OCI-LY1 (cell line): ENCODE results near the gene ADAM8.
A peak's percentile ranks its signal among the peaks of the same experiment; 100 is the strongest.

Experiments
- H2AFZ ChIP-seq: fragments of 200-600 bp; sonication (generic), shearing (Covaris generic); 2 replicates; pipeline ENCODE4 v1.6.0; 2014; ENCODE audit warnings: antibody characterized with exemption, mild to moderate bottlenecking, low read length
- H3F3A ChIP-seq: fragments of 200-600 bp; sonication (generic), shearing (Covaris generic); 2 replicates; pipeline ENCODE4 v1.6.0; 2014; ENCODE audit warnings: mild to moderate bottlenecking, antibody characterized with exemption, low read length, moderate library complexity; ENCODE audit not compliant: insufficient read depth
- H3K27ac ChIP-seq: fragments of 200-600 bp; sonication (generic); 2 replicates; pipeline ENCODE4 v1.5.1; 2014; ENCODE audit warnings: low read length, mixed run types, mild to moderate bottlenecking, low read depth; ENCODE audit not compliant: poor library complexity, severe bottlenecking
- H3K27me3 ChIP-seq: fragments of 200-600 bp; sonication (generic); 2 replicates; pipeline ENCODE4 v1.6.0; 2014; ENCODE audit warnings: antibody characterized with exemption, mild to moderate bottlenecking, low read length, moderate library complexity; ENCODE audit not compliant: insufficient read depth
- H3K36me3 ChIP-seq: fragments of 200-600 bp; sonication (generic); 2 replicates; pipeline ENCODE4 v1.6.1; 2014; ENCODE audit warnings: mild to moderate bottlenecking, antibody characterized with exemption, low read length, moderate library complexity, mixed read lengths; ENCODE audit not compliant: insufficient read depth
- H3K4me1 ChIP-seq: fragments of 200-600 bp; sonication (generic); 2 replicates; pipeline ENCODE4 v1.5.1; 2014; ENCODE audit warnings: mild to moderate bottlenecking, low read length, moderate library complexity; ENCODE audit not compliant: insufficient read depth, severe bottlenecking
- H3K4me2 ChIP-seq: fragments of 200-600 bp; sonication (generic), shearing (Covaris generic); 2 replicates; pipeline ENCODE4 v1.6.1; 2014; ENCODE audit warnings: low read length
- H3K4me3 ChIP-seq: fragments of 200-600 bp; sonication (generic); 2 replicates; pipeline ENCODE4 v1.5.1; 2014; ENCODE audit warnings: low read length, low read depth, mild to moderate bottlenecking, mixed read lengths; ENCODE audit not compliant: poor library complexity, severe bottlenecking
- H3K79me2 ChIP-seq: fragments of 200-600 bp; shearing (Covaris generic); 2 replicates; pipeline ENCODE4 v1.6.1; 2016; ENCODE audit warnings: mixed run types, low read length, mixed read lengths; ENCODE audit not compliant: insufficient read depth
- H3K9ac ChIP-seq: fragments of 200-600 bp; sonication (generic), shearing (Covaris generic); 2 replicates; pipeline ENCODE4 v1.6.1; 2014; ENCODE audit warnings: mild to moderate bottlenecking, low read length, mixed read lengths
- H3K9me2 ChIP-seq: fragments of 200-600 bp; sonication (generic), shearing (Covaris generic); 2 replicates; pipeline ENCODE4 v1.6.1; 2014; ENCODE audit warnings: low read depth, mild to moderate bottlenecking, low read length, mixed read lengths
- H3K9me3 ChIP-seq: fragments of 200-600 bp; shearing (Covaris generic); 2 replicates; pipeline ENCODE4 v1.6.1; 2014; ENCODE audit warnings: low read length, mixed read lengths
- H4K20me1 ChIP-seq: fragments of 200-600 bp; sonication (generic), shearing (Covaris generic); 2 replicates; pipeline ENCODE4 v1.6.0; 2016; ENCODE audit warnings: mild to moderate bottlenecking, low read length; ENCODE audit not compliant: insufficient read depth
- CTCF ChIP-seq: fragments of 200-600 bp; sonication (generic), shearing (Covaris generic); IDR thresholded peaks from 2 replicates; pipeline ENCODE4 v1.5.1; 2017; ENCODE audit warnings: mild to moderate bottlenecking, antibody characterized with exemption, low read length, moderate library complexity, mixed read lengths
- EZH2 ChIP-seq: fragments of 200-600 bp; sonication (generic), shearing (Covaris generic); IDR thresholded peaks from 2 replicates; pipeline ENCODE4 v1.8.0; 2017; ENCODE audit warnings: borderline replicate concordance, mixed run types, mild to moderate bottlenecking, antibody characterized with exemption, low read length, moderate library complexity, mixed read lengths

Gene ADAM8

DNA sequence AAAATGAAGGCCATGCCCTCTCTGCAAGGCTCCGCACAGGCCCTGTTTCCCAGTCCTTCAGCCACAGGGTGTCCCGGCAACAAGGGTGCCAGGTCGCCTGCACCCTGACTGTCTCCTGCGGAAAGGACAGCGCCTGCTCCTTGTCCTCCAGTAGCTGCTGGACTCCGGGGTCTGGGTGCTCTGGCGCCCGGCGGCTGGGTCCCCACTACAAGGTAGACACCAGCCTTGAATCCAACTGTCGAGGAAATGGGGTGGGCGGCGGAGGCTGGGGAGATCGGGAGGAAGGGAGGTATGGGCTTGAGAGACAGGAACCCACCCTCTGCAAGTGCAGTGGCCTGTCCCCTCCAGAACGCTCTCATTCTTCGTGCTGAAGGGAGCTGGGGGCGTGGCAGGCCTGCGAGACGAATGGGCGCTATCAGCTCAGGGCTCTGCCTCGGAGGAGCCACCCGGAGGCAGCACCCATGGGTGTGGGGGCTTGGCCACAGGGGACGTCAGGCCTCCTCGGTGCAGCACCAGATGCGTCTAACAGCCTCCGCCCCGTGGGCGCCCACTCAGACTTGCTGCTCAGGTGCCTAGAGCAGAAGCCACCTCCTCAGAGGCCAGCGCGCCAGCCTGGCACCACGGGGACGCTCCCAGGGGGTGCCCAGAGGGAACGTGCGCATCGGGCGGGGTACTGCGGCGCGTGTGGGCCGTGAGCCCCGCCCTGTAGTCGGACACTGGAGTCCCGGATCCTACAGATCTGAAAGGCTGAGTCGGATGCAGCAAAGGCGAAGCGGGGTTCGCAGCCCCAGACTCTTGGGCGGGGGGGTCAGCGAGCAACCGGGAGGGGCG, 15.6 kb downstream of the ADAM8 start:
- no peaks in the 10 kb centered on the region for H3F3A ChIP-seq
- H3K4me2 ChIP-seq = peak overlapping the region; percentile 97
- peak overlapping the region; percentile 81 for H3K4me3 ChIP-seq
- H3K27ac ChIP-seq = no peak overlapping the region
- H3K36me3 ChIP-seq = no peaks in the 10 kb centered on the region
- no peaks in the 10 kb centered on the region for H4K20me1 ChIP-seq
- no peak overlapping the region for H2AFZ ChIP-seq
- no peak for TF ChIP-seq EZH2
- no peaks in the 10 kb centered on the region for H3K9me3 ChIP-seq
- H3K4me1 ChIP-seq = peaks cover 9% of the 10 kb centered on the region
- H3K9me2 ChIP-seq = no peaks in the 10 kb centered on the region
- H3K27me3 ChIP-seq = peaks cover 12% of the 10 kb centered on the region
- H3K79me2 ChIP-seq = no peaks in the 10 kb centered on the region
- H3K9ac ChIP-seq = peak overlapping the region; percentile 84

- TF ChIP-seq CTCF = no peak
- no peak for TF ChIP-seq EZH2
- peaks cover 9% of the 10 kb centered on the region for H3K4me1 ChIP-seq
- H3K4me3 ChIP-seq = no peak overlapping the region
- H3K36me3 ChIP-seq = no peaks in the 10 kb centered on the region
- H3K4me2 ChIP-seq = no peak overlapping the region
- no peak overlapping the region for H2AFZ ChIP-seq
- no peaks in the 10 kb centered on the region for H3K79me2 ChIP-seq
- no peaks in the 10 kb centered on the region for H3F3A ChIP-seq
- H3K9ac ChIP-seq = no peak overlapping the region
- H3K9me2 ChIP-seq = no peaks in the 10 kb centered on the region
- H3K27ac ChIP-seq = no peak overlapping the region
- H4K20me1 ChIP-seq = no peaks in the 10 kb centered on the region
- peaks cover 12% of the 10 kb centered on the region for H3K27me3 ChIP-seq
- no peaks in the 10 kb centered on the region for H3K9me3 ChIP-seq
These were observed 17.1 kb downstream of the ADAM8 start for GRCh38 chr10:133259602-133259989.

GRCh38 chr10:133258818-133259601, 17.7 kb downstream of the ADAM8 start:
- no peak overlapping the region for H3K27ac ChIP-seq
- no peak for TF ChIP-seq EZH2
- H3K79me2 ChIP-seq = no peaks in the 10 kb centered on the region
- H3K9me3 ChIP-seq = no peaks in the 10 kb centered on the region
- no peak overlapping the region for H3K4me2 ChIP-seq
- no peaks in the 10 kb centered on the region for H3K36me3 ChIP-seq
- no peaks in the 10 kb centered on the region for H4K20me1 ChIP-seq
- no peaks in the 10 kb centered on the region for H3K9me2 ChIP-seq
- H3K4me1 ChIP-seq = peaks cover 9% of the 10 kb centered on the region
- no peak overlapping the region for H3K4me3 ChIP-seq
- H2AFZ ChIP-seq = no peak overlapping the region
- peaks cover 12% of the 10 kb centered on the region for H3K27me3 ChIP-seq
- no peaks in the 10 kb centered on the region for H3F3A ChIP-seq
- no peak overlapping the region for H3K9ac ChIP-seq

DNA sequence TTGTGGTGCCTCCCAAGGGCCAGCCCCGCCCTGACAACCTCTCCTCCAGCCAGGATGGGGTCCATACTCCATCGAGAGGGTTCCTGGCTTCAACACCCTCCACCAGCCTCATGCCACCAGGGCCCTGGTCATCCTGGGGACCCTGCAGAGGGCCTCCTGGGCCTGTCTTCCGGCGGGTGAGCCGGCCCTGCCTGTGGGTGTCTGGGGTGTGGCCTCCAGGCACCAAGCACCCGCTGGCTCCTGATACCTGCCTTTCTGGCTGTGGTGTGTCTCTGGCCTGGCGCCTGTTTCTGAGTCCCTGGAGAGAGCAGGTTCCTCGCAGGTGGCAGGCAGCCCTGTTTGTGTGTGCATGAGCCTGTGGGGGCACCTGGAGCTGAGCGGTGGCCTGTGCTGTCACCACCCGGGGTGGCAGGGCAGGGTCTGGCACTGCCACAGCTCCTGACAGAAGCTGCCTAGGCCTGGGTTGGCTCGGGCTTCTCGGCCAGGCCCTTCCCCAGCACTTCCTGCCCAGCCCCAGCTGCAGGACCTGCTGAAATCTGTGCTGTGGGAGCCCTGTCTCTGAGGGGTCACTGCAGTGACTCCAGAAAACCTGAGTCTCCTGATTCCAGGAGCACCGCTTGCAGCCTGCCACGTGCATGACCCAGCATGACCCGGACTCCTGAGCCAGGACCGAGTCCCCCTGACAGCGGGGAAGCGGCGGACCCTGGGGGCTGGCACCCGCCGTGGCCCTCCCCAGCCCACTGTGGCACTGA, 18.4 kb downstream of the ADAM8 start:
- Histone ChIP-seq H3K9me2 (no peaks in the 10 kb centered on the region), H3K36me3 (no peaks in the 10 kb centered on the region), H3F3A (no peaks in the 10 kb centered on the region), H2AFZ (no peak overlapping the region), H3K79me2 (no peaks in the 10 kb centered on the region), H3K27me3 (peaks cover 8% of the 10 kb centered on the region), H4K20me1 (no peaks in the 10 kb centered on the region), H3K4me3 (no peak overlapping the region), H3K4me2 (no peak overlapping the region), H3K9me3 (no peaks in the 10 kb centered on the region), H3K9ac (no peak overlapping the region), H3K27ac (no peak overlapping the region), H3K4me1 (peaks cover 9% of the 10 kb centered on the region)
- no peak for TF ChIP-seq EZH2
- TF ChIP-seq CTCF = no peak
